Neural cell (in vitro differentiated cells): Measurements from ENCODE around the gene PDE9A.

ENCODE experiments used
- CTCF ChIP-seq: fragments of 450-650 bp; IDR thresholded peaks from 2 replicates; pipeline ENCODE4 v1.5.1; 2014; ENCODE audit warnings: antibody characterized with exemption, mild to moderate bottlenecking, moderate library complexity; ENCODE audit not compliant: poor library complexity, severe bottlenecking
- EP300 ChIP-seq: fragments of 450-650 bp; conservative IDR thresholded peaks from 2 replicates; pipeline ENCODE4 v1.6.1; 2014; ENCODE audit warnings: antibody characterized with exemption, mild to moderate bottlenecking, moderate library complexity; ENCODE audit not compliant: poor library complexity, severe bottlenecking
- EZH2 ChIP-seq: fragments of 200-600, 300-800 bp; shearing (Covaris generic), sonication (generic); IDR thresholded peaks from 2 replicates; pipeline ENCODE4 v1.6.1; 2014; ENCODE audit warnings: antibody characterized with exemption, low read length, borderline replicate concordance, mild to moderate bottlenecking; ENCODE audit not compliant: insufficient read depth, poor library complexity, severe bottlenecking
- POLR2AphosphoS5 ChIP-seq: IDR thresholded peaks from 2 replicates; pipeline ENCODE4 v1.6.1; 2012
- RAD21 ChIP-seq: fragments of 450-650 bp; conservative IDR thresholded peaks from 2 replicates; pipeline ENCODE4 v1.6.1; 2014; ENCODE audit warnings: antibody characterized with exemption, mild to moderate bottlenecking, moderate library complexity
- REST ChIP-seq: IDR thresholded peaks from 2 replicates; pipeline ENCODE4 v1.6.1; 2012; ENCODE audit warnings: borderline replicate concordance
- SMC3 ChIP-seq: fragments of 450-650 bp; conservative IDR thresholded peaks from 2 replicates; pipeline ENCODE4 v1.6.1; 2014; ENCODE audit warnings: antibody characterized with exemption, mild to moderate bottlenecking, moderate library complexity; ENCODE audit not compliant: poor library complexity
- TAF1 ChIP-seq: IDR thresholded peaks from 2 replicates; pipeline ENCODE4 v1.6.1; 2012; ENCODE audit warnings: low read depth

DNA sequence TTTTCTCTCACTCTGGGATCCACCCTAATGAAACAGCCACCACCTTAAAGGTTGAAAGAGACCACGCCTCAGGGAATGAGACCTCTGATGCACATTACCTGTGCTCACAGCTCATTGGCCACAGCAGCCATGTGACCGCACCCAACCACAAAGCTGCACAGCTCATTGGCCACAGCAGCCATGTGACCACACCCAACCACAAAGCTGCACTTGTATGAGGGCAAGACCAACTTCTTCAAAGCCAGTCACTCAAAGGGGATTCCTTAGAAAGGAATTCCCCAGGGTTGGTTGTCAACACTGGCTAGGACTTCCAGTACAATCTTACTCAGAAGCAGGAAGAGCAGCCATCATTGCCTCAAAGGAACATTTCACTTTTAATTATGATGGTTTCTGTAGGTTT is 43.6 kb upstream of the PDE9A start:
- TF ChIP-seq CTCF: no peak
- TF ChIP-seq EP300: no peak
- no peak for TF ChIP-seq TAF1
- TF ChIP-seq RAD21: no peak
- no peak for TF ChIP-seq EZH2
- TF ChIP-seq REST: no peak
- no peak for TF ChIP-seq POLR2AphosphoS5
- TF ChIP-seq SMC3: no peak
